GM19463 (cell line): Measurements from ENCODE around the gene KBTBD7.
"Not testable (repeated sequence)": the region's sequence is repeated elsewhere in the genome, so short reads cannot be mapped to it uniquely, and the experiment has no call there.

Source experiments
- ATAC-seq: cut with Tn5 transposase; IDR thresholded peaks from one replicate; pipeline ENCODE4 v1.9.1; 2021; ENCODE audit warnings: mild to moderate bottlenecking, moderate library complexity; ENCODE audit not compliant: unreplicated experiment

KBTBD7 gene

GRCh38 chr13:41196620-41197019, 2.3 kb upstream of the KBTBD7 start:
- no peak for ATAC-seq

GRCh38 chr13:41196011-41196410, 1.6 kb upstream of the KBTBD7 start:
- ATAC-seq, result no peak

- ATAC-seq, result no peak
Measured at GRCh38 chr13:41193469-41193868, 900 bp downstream of the KBTBD7 start.

DNA sequence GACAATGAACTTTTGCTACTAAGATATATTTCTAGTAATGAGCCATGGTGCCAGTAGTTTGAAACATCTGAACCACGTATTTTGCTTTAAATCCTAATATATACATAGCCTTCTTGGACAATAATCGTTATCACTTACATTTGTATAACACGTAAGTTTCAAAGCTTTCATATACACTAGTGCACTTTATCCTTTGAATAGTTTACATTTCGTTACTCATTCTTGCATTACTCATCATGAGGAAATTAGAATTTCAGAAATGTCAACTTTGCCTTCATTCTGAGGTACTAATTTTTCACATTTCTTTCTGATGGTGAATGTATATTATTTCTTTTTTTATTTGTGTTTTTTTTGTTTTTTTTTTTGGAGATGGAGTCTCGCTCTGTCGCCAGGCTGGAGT, 5.8 kb downstream of the KBTBD7 start:
- ATAC-seq, result no peak

- ATAC-seq, result no peak
Measured at GRCh38 chr13:41186481-41186880, 7.9 kb downstream of the KBTBD7 start.

DNA sequence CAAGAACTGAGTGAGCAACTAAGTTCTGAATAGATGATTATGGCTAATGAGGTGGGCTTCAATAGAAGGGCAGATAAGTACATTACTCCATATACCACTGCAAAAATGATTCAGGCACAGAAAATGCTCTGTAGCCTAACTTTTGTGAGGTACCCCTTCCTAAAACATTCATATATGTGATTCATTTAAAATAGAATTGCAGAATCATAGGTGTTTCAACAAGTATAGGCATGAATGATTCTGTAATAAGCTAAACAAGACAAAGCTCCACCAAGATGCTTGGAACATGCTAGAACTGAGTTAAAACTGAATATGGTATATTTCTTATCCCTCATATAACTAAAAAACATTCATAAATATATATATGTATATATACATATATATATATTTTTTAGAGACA, 12.1 kb downstream of the KBTBD7 start:
- no peak for ATAC-seq

DNA sequence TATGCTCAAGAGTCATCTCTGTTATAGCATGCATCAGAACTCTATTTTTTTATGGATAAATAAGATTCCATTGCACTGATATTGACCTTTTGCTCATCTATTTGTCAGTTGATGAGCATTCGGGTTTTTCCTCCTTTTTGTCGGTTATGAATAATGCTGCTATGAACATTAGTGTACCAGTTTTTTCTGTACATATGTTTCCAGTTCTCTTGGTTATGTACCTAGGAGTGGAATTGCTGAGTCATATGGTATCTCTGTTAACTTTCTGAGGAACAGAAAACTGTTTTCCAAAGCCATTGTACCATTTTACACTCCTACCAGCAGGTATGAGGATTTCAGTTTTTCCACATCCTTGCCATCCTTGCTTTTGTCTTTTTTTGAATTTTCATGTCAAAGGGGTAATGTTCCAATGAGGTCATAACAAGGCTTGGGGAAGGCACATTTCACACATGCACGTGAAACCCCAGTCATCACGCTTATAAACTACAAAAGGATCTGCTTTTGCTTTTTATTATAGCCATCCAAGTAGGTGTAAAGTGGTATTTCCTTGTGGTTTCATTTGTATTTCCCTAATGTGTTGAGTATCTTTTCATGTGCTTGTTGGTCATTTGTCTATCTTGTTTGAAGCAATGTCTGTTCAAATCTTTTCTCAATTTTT, 14.6 kb downstream of the KBTBD7 start:
- no peak for ATAC-seq

- no peak for ATAC-seq
Measured at GRCh38 chr13:41178040-41178439, 16.3 kb downstream of the KBTBD7 start.

GRCh38 chr13:41177616-41178015, 16.8 kb downstream of the KBTBD7 start:
- no peak for ATAC-seq

GRCh38 chr13:41175576-41175975, 18.8 kb downstream of the KBTBD7 start:
- not testable (repeated sequence) for ATAC-seq

- no peak for ATAC-seq
Measured at GRCh38 chr13:41162151-41162550, 32.2 kb downstream of the KBTBD7 start.

DNA sequence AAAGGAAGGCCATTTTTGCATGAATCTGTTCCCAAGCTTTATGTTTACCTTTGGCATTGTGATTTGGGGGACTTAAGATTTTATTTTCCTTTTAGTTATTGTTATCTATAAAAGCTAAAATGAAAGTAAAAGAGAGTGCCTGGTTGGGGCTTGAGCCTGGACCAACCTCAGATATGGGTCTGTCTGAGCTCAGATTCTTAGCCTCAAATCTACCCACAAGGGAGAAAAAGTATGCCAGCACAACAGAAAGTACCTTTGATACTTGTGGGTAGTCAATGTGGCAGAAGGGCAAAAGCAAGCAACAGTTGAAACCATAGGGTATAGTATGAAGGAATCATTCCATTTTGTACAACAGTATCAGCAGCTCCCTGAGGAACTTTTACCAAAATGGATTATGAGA, 35.2 kb downstream of the KBTBD7 start:
- no peak for ATAC-seq

DNA sequence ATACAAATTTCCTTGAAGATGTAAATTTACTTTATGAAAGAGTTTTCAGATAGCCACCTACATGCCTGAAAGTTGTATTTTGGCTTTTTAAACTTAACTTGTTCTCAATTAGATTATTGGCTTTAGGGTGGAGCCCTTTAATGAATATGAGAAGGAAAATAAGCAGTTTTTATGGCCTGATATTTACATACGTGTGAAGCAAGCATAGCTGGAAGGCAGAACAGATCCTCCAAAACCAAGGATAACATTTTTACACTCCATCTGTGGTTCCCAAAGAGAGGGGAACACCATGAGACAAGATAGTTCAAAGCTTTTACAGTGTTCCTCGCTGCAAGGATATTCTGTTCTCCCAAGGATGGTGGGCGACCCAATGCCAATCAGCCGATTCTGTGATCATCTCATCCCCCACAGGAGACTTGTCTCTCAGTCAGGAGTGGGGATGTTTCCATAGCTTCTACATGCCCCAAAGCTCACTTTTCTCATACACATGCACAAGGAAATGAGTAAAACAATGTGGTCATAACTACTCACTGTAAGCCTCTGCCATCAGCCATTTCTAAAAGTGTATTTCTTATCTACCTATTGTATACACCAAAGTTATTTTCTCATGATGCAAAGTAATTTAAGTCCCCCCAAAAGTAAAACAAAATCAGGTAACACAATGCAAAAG, 37.2 kb downstream of the KBTBD7 start:
- ATAC-seq, result no peak

DNA sequence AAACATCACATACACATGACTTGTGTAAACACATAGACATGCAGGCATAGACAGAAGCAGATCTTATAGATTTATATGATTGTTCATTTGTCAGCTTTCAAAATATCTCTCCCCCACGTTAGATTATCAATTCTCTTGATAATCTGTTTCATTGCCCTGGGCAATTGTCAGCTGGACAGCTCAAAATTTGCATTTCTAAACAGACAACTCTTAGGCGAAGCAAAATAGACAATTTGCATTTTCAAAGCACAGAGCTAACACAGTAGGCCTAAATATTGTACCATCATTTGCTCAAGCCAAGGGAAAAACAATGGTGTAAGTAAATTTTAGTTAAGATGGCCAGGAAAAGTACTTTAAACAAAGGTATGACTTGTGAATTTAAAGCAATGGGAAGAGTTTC, 37.7 kb downstream of the KBTBD7 start:
- ATAC-seq, result no peak

DNA sequence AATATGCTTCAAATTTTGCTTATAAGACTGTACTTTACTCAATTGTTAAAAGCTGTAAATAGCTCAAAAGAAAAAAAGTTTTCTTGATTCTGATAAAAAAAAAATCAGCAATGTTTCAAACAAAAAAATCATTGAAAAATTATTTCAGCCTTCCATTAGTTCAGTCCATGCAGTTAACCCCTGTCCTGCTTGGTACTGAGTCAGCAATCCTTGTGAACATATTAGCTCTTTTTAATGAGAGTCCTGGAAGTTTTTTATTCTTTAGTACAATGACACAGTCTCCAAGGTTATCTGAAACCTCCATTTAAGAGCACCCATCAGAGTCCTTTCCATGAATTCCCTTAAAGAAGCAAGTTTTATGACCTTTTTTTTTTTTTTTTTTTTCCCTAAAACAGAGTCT, 40.3 kb downstream of the KBTBD7 start:
- no peak for ATAC-seq

DNA sequence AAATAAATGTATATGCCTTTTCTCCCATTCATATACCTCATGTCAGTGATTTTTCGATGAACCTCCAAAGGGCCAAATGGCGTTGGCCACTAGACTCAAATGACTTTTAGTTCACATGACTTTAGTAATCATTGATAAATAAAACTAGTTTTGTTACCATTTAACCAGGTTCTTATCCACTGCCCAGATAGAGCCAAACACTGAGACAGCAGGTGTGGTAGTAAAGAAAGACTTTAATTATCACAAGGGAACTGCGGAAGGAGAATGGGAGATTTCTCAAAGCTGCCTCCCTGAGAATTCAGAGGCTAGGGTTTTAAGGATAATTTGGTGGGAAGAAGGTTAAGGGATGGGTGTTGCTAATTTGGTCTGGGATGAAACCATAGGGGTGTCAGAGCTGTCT, 42.4 kb downstream of the KBTBD7 start:
- no peak for ATAC-seq

DNA sequence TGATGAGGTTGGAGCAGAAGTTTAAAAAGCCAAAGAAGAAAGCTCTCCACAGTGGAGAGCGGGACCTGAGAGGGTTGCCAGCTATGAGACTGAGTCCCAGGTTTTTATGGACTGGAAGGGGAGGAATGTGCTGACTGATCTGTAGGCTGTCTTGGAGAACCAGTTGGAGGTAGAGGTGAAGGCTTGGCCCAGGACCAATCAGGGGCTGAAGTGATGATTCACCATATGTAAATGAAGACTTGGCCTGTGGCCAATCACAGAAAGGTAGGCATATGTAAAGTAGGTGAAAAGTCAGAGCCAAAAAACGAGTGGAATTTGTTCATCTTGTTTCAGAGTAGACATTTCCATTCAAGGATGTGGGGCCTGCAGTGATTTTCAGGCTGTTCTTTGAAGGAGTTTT, 44.3 kb downstream of the KBTBD7 start:
- no peak for ATAC-seq

DNA sequence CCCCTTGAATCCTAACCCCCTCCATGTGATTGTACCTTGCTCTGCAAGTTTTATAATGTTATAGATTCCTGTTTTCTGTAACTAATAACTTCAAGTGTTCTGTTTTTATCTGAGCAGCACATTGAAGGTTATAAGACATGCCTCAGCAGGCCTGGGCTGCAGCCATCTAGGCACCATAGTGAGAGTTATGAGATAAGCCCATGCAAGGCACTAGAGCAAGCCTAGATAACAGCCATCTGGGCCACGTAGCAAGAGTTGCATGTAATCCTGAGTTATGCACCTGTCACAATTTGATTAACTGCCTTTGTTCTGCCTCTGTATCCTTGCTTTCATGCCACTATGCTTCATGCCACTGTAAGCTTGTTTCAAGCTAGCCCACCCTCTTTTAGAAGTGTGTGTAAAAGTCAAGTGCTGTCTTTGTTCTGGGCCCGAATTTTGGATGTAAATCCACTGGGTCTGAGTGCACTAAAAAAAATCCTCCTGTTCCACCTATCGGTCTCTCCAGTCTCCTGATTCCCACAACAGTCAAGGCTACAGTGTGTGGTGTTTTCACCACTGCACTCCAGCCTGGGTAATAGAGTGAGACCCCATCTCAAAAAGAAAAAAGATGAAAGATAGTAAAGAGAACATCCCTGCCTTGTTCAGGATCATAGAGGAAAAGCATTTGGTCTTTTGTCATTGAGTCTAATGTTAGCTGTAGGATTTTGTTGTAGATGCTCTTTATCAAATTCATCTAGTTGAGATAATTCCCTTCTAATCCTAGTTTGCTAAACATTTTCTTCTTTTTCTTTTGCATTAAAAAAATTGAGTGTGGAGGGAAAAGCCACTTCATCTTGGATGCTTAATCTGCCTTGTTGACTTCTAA, 45.7 kb downstream of the KBTBD7 start:
- ATAC-seq, result no peak

- no peak for ATAC-seq
Measured at GRCh38 chr13:41145136-41145908, 49.0 kb downstream of the KBTBD7 start.

- no peak for ATAC-seq
Measured at GRCh38 chr13:41144576-41144975, 49.8 kb downstream of the KBTBD7 start.
